Activated CD4-positive, alpha-beta memory T cell treated with anti-CD3 and anti-CD28 coated beads, Interleukin-2, amount 10 ng/mL, durations not matched to agents 7 days and 5 days (primary cell): ENCODE data around the gene LDLRAD3. TPM values are rescaled to one million over a fixed set of nuclear protein-coding genes. Genes with fewer than 3 reads are reported as not detected.

Experiments
- CTCF ChIA-PET: fragments of 350-600 bp; sonication (Branson Sonifier 250); formaldehyde crosslinking; loops from one replicate; lab custom pipeline; 2021; ENCODE audit warnings: antibody characterized with exemption, inconsistent platforms; lab: Charles Lee
- POLR2A ChIA-PET: fragments of 350-600 bp; sonication (Branson Sonifier 250); formaldehyde crosslinking; loops from one replicate; lab custom pipeline; 2021; ENCODE audit warnings: antibody characterized with exemption; lab: Charles Lee
- DNase-seq: peaks from one replicate; pipeline ENCODE4 v3.0.0-alpha.2; 2020
- H3K27ac Mint-ChIP-seq: one replicate; pipeline ENCODE4 v1.8.0; 2021; ENCODE audit warnings: mild to moderate bottlenecking, mixed read lengths
- H3K27me3 Mint-ChIP-seq: one replicate; pipeline ENCODE4 v1.8.0; 2021; ENCODE audit warnings: mixed read lengths
- H3K36me3 Mint-ChIP-seq: one replicate; pipeline ENCODE4 v1.8.0; 2021; ENCODE audit warnings: low read depth, mixed read lengths
- H3K4me1 Mint-ChIP-seq: one replicate; pipeline ENCODE4 v1.8.0; 2021; ENCODE audit warnings: mixed read lengths
- H3K4me3 Mint-ChIP-seq: one replicate; pipeline ENCODE4 v1.8.0; 2021; ENCODE audit warnings: mild to moderate bottlenecking, mixed read lengths
- H3K9me3 Mint-ChIP-seq: one replicate; pipeline ENCODE4 v1.8.0; 2021; ENCODE audit warnings: mixed read lengths
- total RNA-seq, 2 experiments: library from RNA; stranded (reverse); gene quantifications; one replicate each; pipeline ENCODE4 v1.2.3, GENCODE V29; 2021

LDLRAD3 gene
- total RNA-seq, 2 experiments from 2014 or later: not detected

GRCh38 chr11:36219996-36220395 is 276.1 kb downstream of the LDLRAD3 start:
- no peaks in the 10 kb centered on the region for H3K4me1 Mint-ChIP-seq
- no peak overlapping the region for H3K27ac Mint-ChIP-seq
- peaks cover 6% of the 10 kb centered on the region for H3K9me3 Mint-ChIP-seq
- H3K36me3 Mint-ChIP-seq: no peaks in the 10 kb centered on the region
- H3K27me3 Mint-ChIP-seq: no peaks in the 10 kb centered on the region
- H3K4me3 Mint-ChIP-seq: no peak overlapping the region
- POLR2A ChIA-PET: no interaction called here
- DNase-seq: no peak
- CTCF ChIA-PET: no interaction called here

- ChIA-PET CTCF (no interaction called here), POLR2A (no interaction called here)
- Mint-ChIP-seq H3K9me3 (peaks cover 6% of the 10 kb centered on the region), H3K27me3 (no peaks in the 10 kb centered on the region), H3K36me3 (no peaks in the 10 kb centered on the region), H3K4me3 (no peak overlapping the region), H3K4me1 (no peaks in the 10 kb centered on the region), H3K27ac (no peak overlapping the region)
- no peak for DNase-seq
Observed at GRCh38 chr11:36222831-36223635, 279.2 kb downstream of the LDLRAD3 start.

GRCh38 chr11:36224209-36224882 is 280.5 kb downstream of the LDLRAD3 start:
- Mint-ChIP-seq H3K9me3 (peaks cover 6% of the 10 kb centered on the region), H3K27me3 (no peaks in the 10 kb centered on the region), H3K4me3 (no peak overlapping the region), H3K36me3 (no peaks in the 10 kb centered on the region), H3K27ac (no peak overlapping the region), H3K4me1 (no peaks in the 10 kb centered on the region)
- ChIA-PET CTCF (no interaction called here), POLR2A (no interaction called here)
- DNase-seq: no peak

GRCh38 chr11:36227044-36227443 is 283.2 kb downstream of the LDLRAD3 start:
- H3K9me3 Mint-ChIP-seq: no peaks in the 10 kb centered on the region
- POLR2A ChIA-PET: no interaction called here
- CTCF ChIA-PET: no interaction called here
- H3K4me3 Mint-ChIP-seq: no peak overlapping the region
- H3K4me1 Mint-ChIP-seq: no peaks in the 10 kb centered on the region
- no peak overlapping the region for H3K27ac Mint-ChIP-seq
- no peaks in the 10 kb centered on the region for H3K27me3 Mint-ChIP-seq
- DNase-seq: no peak
- no peaks in the 10 kb centered on the region for H3K36me3 Mint-ChIP-seq

- Mint-ChIP-seq H3K27me3 (no peaks in the 10 kb centered on the region), H3K4me3 (no peak overlapping the region), H3K27ac (no peak overlapping the region), H3K9me3 (no peaks in the 10 kb centered on the region), H3K4me1 (no peaks in the 10 kb centered on the region), H3K36me3 (no peaks in the 10 kb centered on the region)
- no peak for DNase-seq
- CTCF ChIA-PET: interaction anchor here (0.6 kb wide), 1 partner anchor 45 kb away, joined by 3 read pairs; no protein-coding TSS in a partner anchor
- POLR2A ChIA-PET: no interaction called here
Observed at GRCh38 chr11:36228689-36229088, 284.8 kb downstream of the LDLRAD3 start.

GRCh38 chr11:36229091-36229705 is 285.3 kb downstream of the LDLRAD3 start:
- H3K9me3 Mint-ChIP-seq: no peaks in the 10 kb centered on the region
- no peak overlapping the region for H3K4me3 Mint-ChIP-seq
- POLR2A ChIA-PET: no interaction called here
- DNase-seq: no peak
- no peak overlapping the region for H3K27ac Mint-ChIP-seq
- CTCF ChIA-PET: interaction anchor here (0.6 kb wide), 1 partner anchor 46 kb away, joined by 3 read pairs; no protein-coding TSS in a partner anchor
- H3K36me3 Mint-ChIP-seq: no peaks in the 10 kb centered on the region
- H3K4me1 Mint-ChIP-seq: no peaks in the 10 kb centered on the region
- H3K27me3 Mint-ChIP-seq: no peaks in the 10 kb centered on the region

GRCh38 chr11:36230779-36231699 is 287.2 kb downstream of the LDLRAD3 start:
- no peak overlapping the region for H3K4me3 Mint-ChIP-seq
- POLR2A ChIA-PET: no interaction called here
- H3K4me1 Mint-ChIP-seq: no peaks in the 10 kb centered on the region
- CTCF ChIA-PET: no interaction called here
- no peaks in the 10 kb centered on the region for H3K9me3 Mint-ChIP-seq
- no peak overlapping the region for H3K27ac Mint-ChIP-seq
- no peak for DNase-seq
- no peaks in the 10 kb centered on the region for H3K36me3 Mint-ChIP-seq
- H3K27me3 Mint-ChIP-seq: no peaks in the 10 kb centered on the region

GRCh38 chr11:36233204-36233603 is 289.3 kb downstream of the LDLRAD3 start:
- Mint-ChIP-seq H3K4me1 (no peaks in the 10 kb centered on the region), H3K27ac (no peak overlapping the region), H3K4me3 (no peak overlapping the region), H3K27me3 (no peaks in the 10 kb centered on the region), H3K36me3 (no peaks in the 10 kb centered on the region), H3K9me3 (no peaks in the 10 kb centered on the region)
- ChIA-PET CTCF (no interaction called here), POLR2A (no interaction called here)
- DNase-seq: no peak

GRCh38 chr11:36234825-36235224 is 291.0 kb downstream of the LDLRAD3 start:
- Mint-ChIP-seq H3K4me3 (no peak overlapping the region), H3K9me3 (no peaks in the 10 kb centered on the region), H3K27me3 (no peaks in the 10 kb centered on the region), H3K4me1 (no peaks in the 10 kb centered on the region), H3K27ac (no peak overlapping the region), H3K36me3 (no peaks in the 10 kb centered on the region)
- no peak for DNase-seq
- CTCF ChIA-PET: no interaction called here
- POLR2A ChIA-PET: no interaction called here

- no peaks in the 10 kb centered on the region for H3K36me3 Mint-ChIP-seq
- ChIA-PET CTCF (no interaction called here), POLR2A (no interaction called here)
- H3K4me1 Mint-ChIP-seq: no peaks in the 10 kb centered on the region
- no peak overlapping the region for H3K27ac Mint-ChIP-seq
- H3K27me3 Mint-ChIP-seq: no peaks in the 10 kb centered on the region
- H3K9me3 Mint-ChIP-seq: no peaks in the 10 kb centered on the region
- no peak overlapping the region for H3K4me3 Mint-ChIP-seq
- no peak for DNase-seq
Observed at GRCh38 chr11:36235750-36236149, 291.9 kb downstream of the LDLRAD3 start.

- H3K4me3 Mint-ChIP-seq: no peak overlapping the region
- no peaks in the 10 kb centered on the region for H3K4me1 Mint-ChIP-seq
- no peaks in the 10 kb centered on the region for H3K27me3 Mint-ChIP-seq
- DNase-seq: no peak
- ChIA-PET POLR2A (no interaction called here), CTCF (no interaction called here)
- H3K9me3 Mint-ChIP-seq: no peaks in the 10 kb centered on the region
- no peaks in the 10 kb centered on the region for H3K36me3 Mint-ChIP-seq
- no peak overlapping the region for H3K27ac Mint-ChIP-seq
Observed at GRCh38 chr11:36237391-36237790, 293.5 kb downstream of the LDLRAD3 start.

GRCh38 chr11:36238036-36238631 is 294.3 kb downstream of the LDLRAD3 start:
- H3K27me3 Mint-ChIP-seq: no peaks in the 10 kb centered on the region
- CTCF ChIA-PET: no interaction called here
- H3K27ac Mint-ChIP-seq: no peak overlapping the region
- DNase-seq: no peak
- POLR2A ChIA-PET: no interaction called here
- no peaks in the 10 kb centered on the region for H3K36me3 Mint-ChIP-seq
- no peaks in the 10 kb centered on the region for H3K9me3 Mint-ChIP-seq
- no peak overlapping the region for H3K4me3 Mint-ChIP-seq
- H3K4me1 Mint-ChIP-seq: no peaks in the 10 kb centered on the region
